ENCODE data around the gene MAN2A1. TPM values are rescaled to one million over a fixed set of nuclear protein-coding genes. Genes with fewer than 3 reads are reported as not detected.
A peak's percentile ranks its signal among the peaks of the same experiment; 100 is the strongest.

Gene MAN2A1
- polyA plus RNA-seq, 3 donors, result 17.0 to 23.0 (median 20.1) TPM

DNA sequence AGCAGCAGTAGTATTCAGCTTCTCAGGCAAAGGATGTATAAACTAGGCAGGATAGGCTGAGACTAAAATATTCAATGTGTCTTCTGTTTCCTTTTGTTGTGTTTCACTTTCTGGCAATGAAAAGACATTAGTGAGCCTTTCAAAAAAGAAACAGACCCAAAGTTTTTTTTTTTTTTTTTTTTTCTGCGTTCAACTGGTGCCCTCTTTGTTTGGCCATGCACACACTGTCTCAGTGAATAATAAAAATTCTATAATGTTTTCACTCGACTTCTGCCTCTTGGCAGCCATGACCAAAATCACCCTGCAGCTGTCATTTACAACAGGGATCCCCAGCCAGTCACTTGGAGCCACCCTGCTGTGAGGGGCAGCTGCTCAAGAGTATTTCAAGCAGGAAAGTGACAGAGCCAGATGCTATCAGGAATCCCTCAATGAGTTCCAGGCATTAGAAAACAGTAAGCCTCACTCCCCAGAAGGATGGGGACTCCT, 44.0 kb upstream of the MAN2A1 start:
- Mint-ChIP-seq H3K36me3 (peaks cover under 1 to 3% of the 10 kb centered on the region in 2 donors), H3K4me3 (no peak overlapping the region), H3K27ac (peak overlapping the region in 1 of 7 donors; percentile 38), H3K9me3 (peaks cover 0 to 4% (median 3%) of the 10 kb centered on the region in 7 donors), H3K4me1 (no peaks in the 10 kb centered on the region), H3K27me3 (ENCODE audit: low read depth in 3 of 3) (peaks cover 0 to 1% (median 0%) of the 10 kb centered on the region in 3 donors)
- H3K9ac ChIP-seq (ENCODE audit: insufficient read depth, low read length, poor library complexity, severe bottlenecking), result no peak overlapping the region
- no peaks in the 10 kb centered on the region for H3K36me3 ChIP-seq (replicated peaks in 1 of 2; ENCODE audit: control insufficient read depth in 1 of 2, insufficient read depth in 2 of 2, low read length in 2 of 2)
- H3K4me1 ChIP-seq (ENCODE audit: control insufficient read depth in 1 of 2, insufficient read depth in 2 of 2, low read length in 2 of 2), result no peaks in the 10 kb centered on the region
- H3K4me2 ChIP-seq (replicated peaks; ENCODE audit: extremely low read depth, low read length, poor library complexity, severe bottlenecking), result no peak overlapping the region
- no peak overlapping the region for H2AFZ ChIP-seq (ENCODE audit: insufficient read depth, low read depth, low read length, poor library complexity, severe bottlenecking)
- no peaks in the 10 kb centered on the region for H3K27me3 ChIP-seq (ENCODE audit: control insufficient read depth in 2 of 2, insufficient read depth in 2 of 2, low read length in 2 of 2)
- no peaks in the 10 kb centered on the region for H4K20me1 ChIP-seq (ENCODE audit: insufficient read depth, low read length)
- H3K79me2 ChIP-seq (ENCODE audit: insufficient read depth, low read length), result no peaks in the 10 kb centered on the region
- intact Hi-C loops (cut with micrococcal nuclease), result no loop called here
- H3K4me3 ChIP-seq (replicated peaks in 1 of 3; ENCODE audit: low read depth in 2 of 3, low read length in 3 of 3), result no peak overlapping the region
- WGBS (ENCODE audit: insufficient coverage), result no CpG with 5 or more reads among the region's 2 CpGs
- no peak for DNase-seq
- peaks cover 0 to 8% of the 10 kb centered on the region in 2 donors for H3K9me3 ChIP-seq (replicated peaks in 1 of 2; ENCODE audit: control insufficient read depth in 1 of 2, insufficient read depth in 1 of 2, low read length in 2 of 2)
- H3K27ac ChIP-seq (ENCODE audit: low read depth in 1 of 2, low read length in 2 of 2), result no peak overlapping the region
- TF ChIP-seq, protein P1, sequence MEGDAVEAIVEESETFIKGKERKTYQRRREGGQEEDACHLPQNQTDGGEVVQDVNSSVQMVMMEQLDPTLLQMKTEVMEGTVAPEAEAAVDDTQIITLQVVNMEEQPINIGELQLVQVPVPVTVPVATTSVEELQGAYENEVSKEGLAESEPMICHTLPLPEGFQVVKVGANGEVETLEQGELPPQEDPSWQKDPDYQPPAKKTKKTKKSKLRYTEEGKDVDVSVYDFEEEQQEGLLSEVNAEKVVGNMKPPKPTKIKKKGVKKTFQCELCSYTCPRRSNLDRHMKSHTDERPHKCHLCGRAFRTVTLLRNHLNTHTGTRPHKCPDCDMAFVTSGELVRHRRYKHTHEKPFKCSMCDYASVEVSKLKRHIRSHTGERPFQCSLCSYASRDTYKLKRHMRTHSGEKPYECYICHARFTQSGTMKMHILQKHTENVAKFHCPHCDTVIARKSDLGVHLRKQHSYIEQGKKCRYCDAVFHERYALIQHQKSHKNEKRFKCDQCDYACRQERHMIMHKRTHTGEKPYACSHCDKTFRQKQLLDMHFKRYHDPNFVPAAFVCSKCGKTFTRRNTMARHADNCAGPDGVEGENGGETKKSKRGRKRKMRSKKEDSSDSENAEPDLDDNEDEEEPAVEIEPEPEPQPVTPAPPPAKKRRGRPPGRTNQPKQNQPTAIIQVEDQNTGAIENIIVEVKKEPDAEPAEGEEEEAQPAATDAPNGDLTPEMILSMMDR (IDR thresholded peaks at IDR 0.05), result no peak

DNA sequence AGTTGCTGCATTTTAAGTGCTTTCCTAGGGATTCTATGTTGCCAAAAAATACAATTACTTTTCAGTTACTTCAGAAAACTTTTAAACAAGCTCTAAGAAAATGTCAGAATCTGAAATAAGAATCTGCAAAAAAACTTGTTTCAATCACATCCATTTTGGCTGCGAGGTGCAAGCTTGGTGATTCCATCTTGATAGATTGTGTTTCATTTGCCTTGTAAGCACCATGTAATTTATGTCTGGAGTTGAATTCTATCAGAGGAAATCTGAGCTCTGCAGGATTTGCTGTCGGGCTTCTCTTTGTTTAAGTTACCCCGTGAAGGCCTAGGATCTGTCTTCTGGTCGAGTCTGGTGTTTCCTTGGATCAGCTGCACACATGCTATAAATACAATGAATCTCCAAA, 40.4 kb upstream of the MAN2A1 start:
- no peaks in the 10 kb centered on the region for H3K27me3 ChIP-seq (ENCODE audit: control insufficient read depth in 2 of 2, insufficient read depth in 2 of 2, low read length in 2 of 2)
- Mint-ChIP-seq H3K4me1 (peaks cover 5% of the 10 kb centered on the region), H3K36me3 (peaks cover 0 to 2% of the 10 kb centered on the region in 2 donors), H3K9me3 (no peaks in the 10 kb centered on the region), H3K27ac (no peak overlapping the region), H3K4me3 (no peak overlapping the region), H3K27me3 (ENCODE audit: low read depth in 3 of 3) (no peaks in the 10 kb centered on the region)
- H3K4me2 ChIP-seq (replicated peaks; ENCODE audit: extremely low read depth, low read length, poor library complexity, severe bottlenecking), result no peak overlapping the region
- no peak overlapping the region for H3K9ac ChIP-seq (ENCODE audit: insufficient read depth, low read length, poor library complexity, severe bottlenecking)
- H3K36me3 ChIP-seq (replicated peaks in 1 of 2; ENCODE audit: control insufficient read depth in 1 of 2, insufficient read depth in 2 of 2, low read length in 2 of 2), result no peaks in the 10 kb centered on the region
- TF ChIP-seq, protein P1 (IDR thresholded peaks at IDR 0.05), result no peak
- no peak for DNase-seq
- intact Hi-C loops (cut with micrococcal nuclease), result no loop called here
- peak overlapping the region; percentile 15 for H2AFZ ChIP-seq (ENCODE audit: insufficient read depth, low read depth, low read length, poor library complexity, severe bottlenecking)
- WGBS (ENCODE audit: insufficient coverage), result no CpG with 5 or more reads among the region's 4 CpGs
- H3K4me1 ChIP-seq (ENCODE audit: control insufficient read depth in 1 of 2, insufficient read depth in 2 of 2, low read length in 2 of 2), result peaks cover 5 to 8% of the 10 kb centered on the region in 2 donors
- no peak overlapping the region for H3K4me3 ChIP-seq (replicated peaks in 1 of 3; ENCODE audit: low read depth in 2 of 3, low read length in 3 of 3)
- H4K20me1 ChIP-seq (ENCODE audit: insufficient read depth, low read length), result no peaks in the 10 kb centered on the region
- H3K9me3 ChIP-seq (replicated peaks in 1 of 2; ENCODE audit: control insufficient read depth in 1 of 2, insufficient read depth in 1 of 2, low read length in 2 of 2), result no peaks in the 10 kb centered on the region
- no peak overlapping the region for H3K27ac ChIP-seq (ENCODE audit: low read depth in 1 of 2, low read length in 2 of 2)
- H3K79me2 ChIP-seq (ENCODE audit: insufficient read depth, low read length), result no peaks in the 10 kb centered on the region
